ENCODE measurements around the gene CSNK1G1.
"Not testable (repeated sequence)": the region's sequence is repeated elsewhere in the genome, so short reads cannot be mapped to it uniquely, and the experiment has no call there.

The CSNK1G1 gene

DNA sequence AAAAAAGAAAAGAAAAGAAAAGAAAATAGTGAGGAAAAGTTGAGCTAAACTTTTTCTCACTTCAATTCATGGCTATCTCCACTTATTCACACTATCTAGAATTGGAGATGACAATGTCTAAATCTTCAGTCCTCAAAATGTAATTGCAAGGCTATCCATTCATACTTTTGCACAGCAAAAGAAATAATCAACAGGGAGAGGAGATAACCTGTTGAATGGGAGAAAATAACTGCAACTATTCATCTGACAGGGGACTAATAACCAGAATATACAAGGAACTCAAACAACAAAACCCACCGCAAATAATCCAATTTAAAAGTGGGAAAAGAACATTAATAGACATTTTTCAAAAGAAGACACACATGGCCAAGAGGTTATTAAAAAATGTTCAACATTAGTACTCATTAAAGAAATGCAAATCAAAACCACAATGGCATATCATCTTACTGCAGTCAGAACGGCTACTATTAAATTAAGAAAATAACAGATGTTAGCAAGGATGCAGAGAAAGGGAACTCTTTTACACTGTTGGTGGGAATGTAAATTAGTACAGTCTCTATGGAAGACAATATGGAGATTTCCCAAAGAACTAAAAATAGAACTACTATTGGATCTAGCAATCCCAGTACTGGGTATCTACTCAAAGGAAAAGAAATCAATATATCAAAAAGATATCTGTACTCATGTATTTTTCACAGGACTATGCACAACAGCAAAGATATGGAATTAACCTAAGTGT, 119.6 kb downstream of the CSNK1G1 start:
- no peak for DNase-seq

DNA sequence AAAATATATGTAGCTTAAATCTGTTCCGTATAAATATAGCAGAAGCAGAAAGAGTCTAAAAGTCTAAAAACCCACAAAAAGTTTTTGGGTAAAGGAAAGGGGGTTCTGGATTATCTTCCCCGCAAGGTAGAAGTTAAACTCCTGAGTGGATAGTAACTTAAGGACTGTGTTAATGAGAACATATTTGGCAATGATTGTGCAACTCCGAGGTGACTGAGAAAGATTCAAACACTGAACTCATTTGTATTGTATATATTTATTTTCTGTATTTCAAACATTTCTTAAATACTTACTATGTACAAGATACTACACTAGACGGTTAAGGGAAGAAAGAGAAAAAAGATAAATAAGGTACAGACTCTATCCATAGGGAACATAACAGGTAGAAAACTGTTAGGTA, 120.4 kb downstream of the CSNK1G1 start:
- no peak for DNase-seq

DNA sequence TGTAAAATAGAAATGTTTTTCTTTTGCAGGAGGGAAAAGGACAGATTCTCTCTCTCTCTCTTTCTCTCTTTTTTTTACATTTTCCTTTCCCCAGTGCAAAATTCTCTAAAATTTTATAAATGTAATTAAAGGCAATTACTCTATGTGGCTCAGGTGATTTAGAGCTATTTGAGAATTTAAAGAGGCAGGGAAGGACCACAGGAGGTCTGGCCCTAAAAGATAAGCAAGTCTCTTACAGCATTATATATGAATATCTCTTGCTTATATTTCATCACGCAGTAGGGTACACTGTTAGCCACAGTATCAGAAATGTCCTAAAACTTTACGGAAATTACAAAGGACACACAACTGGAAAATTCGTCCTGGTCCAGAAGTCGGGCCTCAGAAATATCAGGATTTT, 122.7 kb downstream of the CSNK1G1 start:
- no peak for DNase-seq

GRCh38 chr15:64232400-64232799, 123.6 kb downstream of the CSNK1G1 start:
- no peak for DNase-seq

DNA sequence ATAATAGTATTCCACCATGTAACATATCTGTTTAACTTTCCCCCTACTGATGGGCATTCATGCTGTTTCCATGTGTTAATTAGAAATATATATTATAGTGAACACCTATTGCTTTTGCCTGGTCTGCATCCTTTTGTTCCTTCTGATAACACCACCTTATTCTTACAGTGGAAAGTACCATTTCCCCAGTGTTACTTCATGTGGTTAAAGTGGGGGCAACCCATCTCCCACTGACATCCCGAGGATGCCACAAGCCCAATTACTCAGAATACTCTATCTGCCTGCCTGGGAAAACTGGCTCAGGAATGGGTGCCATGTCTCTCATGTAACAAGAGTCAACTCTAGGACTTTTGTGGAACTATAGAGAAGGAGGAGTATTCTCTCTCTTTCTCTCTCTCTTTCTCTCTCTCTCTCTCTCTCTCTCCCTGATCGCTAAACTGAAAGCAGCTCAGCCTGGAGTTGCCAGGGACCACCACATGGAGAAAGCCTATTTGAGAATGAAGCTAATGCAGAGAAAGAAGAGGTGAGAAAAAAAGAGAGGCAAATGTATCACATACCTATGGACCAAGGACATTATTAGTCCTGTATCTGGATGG, 126.7 kb downstream of the CSNK1G1 start:
- no peak for DNase-seq

GRCh38 chr15:64225804-64226203, 130.2 kb downstream of the CSNK1G1 start:
- DNase-seq, result no peak

DNA sequence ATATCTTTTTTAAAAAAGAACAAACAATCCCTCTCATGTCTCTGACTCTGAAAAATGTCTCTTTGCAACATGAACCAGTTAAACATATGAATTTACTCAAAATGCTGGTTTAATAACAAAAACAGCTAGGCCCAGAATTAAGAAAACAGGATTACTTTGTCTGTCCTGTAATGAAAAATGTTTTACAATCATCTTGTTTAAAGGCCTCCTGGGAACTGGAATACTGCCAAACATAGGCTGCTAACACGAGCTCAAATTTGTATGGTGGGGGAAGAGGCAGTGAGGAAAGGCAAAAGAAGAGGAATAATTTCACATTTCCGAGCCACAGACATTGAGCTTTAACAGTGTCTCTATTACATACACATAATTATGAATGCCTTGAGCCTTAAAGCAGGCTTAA, 131.5 kb downstream of the CSNK1G1 start:
- DNase-seq, result no peak

- no peak for DNase-seq
Measured at GRCh38 chr15:64223882-64224281, 132.1 kb downstream of the CSNK1G1 start.

DNA sequence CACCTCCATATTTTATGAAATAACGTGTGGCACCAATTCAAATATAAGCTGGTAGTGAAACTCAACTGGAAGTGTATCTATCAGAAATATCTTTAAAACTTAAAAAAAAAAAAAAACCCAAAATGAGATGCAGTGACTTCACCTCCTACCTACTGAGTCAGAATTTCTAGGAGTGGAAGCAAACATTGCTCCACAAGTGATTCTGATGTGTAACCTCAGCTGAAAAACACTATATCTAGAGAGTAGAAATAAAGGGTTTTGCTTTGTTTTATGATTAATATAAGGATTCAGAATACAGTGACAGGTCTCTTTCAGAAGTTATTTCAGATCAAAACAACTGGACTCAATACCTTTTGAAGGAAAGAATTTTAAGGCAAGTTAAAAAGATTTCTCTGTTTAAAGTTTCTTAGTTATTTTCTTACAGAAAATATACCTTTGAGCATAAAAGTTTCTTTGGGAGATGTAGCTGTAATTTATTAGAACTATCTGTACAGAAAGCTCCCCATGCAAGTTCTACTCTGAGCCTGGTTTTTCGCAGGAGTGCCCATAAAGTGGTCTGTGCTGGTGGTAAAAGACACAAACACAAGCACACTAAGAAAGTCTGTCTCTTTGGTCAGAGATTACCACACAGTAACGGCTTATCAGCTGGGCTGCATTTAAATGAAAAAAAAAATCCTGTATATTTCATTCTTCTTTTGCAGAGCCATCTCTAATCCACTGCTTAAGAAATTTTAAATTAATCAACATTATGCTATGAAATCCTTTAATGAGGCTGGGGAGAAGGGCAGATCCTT, 133.2 kb downstream of the CSNK1G1 start:
- peak in 1 of 5 experiments; percentile 53 for DNase-seq

DNA sequence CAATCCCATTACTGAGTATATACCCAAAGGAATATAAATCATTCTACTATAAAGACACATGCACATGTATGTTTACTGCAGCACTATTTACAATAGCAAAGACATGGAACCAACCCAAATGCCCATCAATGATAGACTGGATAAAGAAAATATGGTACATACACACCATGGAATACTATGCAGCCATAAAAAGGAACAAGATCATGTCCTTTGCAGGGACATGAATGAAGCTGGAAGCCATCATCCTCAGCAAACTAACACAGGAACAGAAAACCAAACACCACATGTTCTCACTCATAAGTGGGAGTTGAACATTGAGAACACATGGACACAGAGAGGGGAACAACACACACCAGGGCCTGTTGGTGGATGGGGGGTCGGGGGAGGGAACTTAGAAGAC, 134.1 kb downstream of the CSNK1G1 start:
- DNase-seq, result not testable (repeated sequence)

GRCh38 chr15:64217429-64217750, 138.6 kb downstream of the CSNK1G1 start:
- DNase-seq, result not testable (repeated sequence)

GRCh38 chr15:64216730-64217428, 139.1 kb downstream of the CSNK1G1 start:
- no peak for DNase-seq

DNA sequence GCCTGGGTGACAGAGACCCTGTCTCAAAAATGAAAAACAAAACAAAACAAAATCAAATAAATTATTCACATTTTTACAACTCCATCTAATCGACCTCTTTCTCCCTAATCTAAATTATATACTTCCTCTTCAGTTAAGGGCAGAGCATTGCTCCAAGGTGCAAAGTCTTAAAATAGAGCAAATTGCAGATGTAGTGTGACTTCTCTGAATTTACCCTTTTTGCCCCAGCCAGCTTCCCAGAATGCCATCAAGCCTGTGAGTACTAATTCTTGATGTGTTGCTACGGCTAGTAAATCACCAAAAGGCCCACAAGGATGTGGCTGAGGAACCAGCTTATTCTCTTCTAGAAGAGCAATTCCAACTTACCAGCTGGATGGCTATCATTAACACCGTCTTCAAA, 139.8 kb downstream of the CSNK1G1 start:
- DNase-seq, result no peak

DNA sequence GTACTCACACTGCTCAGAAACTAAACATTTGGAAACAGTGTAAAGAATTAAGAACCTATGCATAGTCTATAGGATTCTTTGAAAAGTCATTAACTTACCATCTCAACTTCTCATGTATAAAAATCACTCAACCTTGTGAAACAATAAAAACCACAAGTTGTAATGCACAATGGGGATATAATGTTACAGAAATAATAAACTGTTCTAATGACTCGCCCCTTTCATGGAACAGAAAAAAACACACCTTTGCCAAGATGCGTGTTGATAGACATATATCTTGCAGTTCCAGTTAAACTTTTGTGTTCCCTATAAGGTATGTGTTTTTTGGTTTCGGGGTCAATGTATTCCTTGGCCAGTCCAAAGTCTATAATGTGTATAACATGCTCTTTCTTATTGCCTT, 142.3 kb downstream of the CSNK1G1 start:
- no peak for DNase-seq

GRCh38 chr15:64211696-64212095, 144.3 kb downstream of the CSNK1G1 start:
- DNase-seq, result peak in 1 of 5 experiments; percentile 69

GRCh38 chr15:64210371-64210770, 145.6 kb downstream of the CSNK1G1 start:
- DNase-seq, result no peak

- peak in 1 of 5 experiments; percentile 62 for DNase-seq
Measured at GRCh38 chr15:64209680-64210334, 146.2 kb downstream of the CSNK1G1 start.

DNA sequence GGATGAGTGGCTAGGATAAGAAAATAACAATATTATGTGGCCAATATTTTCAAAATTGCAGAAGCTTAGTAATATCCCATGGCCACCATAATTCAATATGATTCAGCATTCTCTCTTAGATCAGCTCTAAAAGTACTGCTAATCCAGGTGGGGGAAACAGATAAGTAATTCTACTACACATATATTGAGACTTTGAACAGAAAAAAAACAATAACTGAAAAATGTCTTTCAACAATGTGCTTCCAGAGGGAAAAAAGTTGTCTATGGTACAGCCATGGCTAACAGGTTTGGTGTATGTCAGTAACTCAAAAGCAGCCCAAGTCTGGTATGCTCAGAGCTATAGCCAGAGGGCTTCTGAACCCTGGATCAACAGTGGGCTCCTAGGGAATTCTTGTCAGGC, 150.8 kb downstream of the CSNK1G1 start:
- no peak for DNase-seq

DNA sequence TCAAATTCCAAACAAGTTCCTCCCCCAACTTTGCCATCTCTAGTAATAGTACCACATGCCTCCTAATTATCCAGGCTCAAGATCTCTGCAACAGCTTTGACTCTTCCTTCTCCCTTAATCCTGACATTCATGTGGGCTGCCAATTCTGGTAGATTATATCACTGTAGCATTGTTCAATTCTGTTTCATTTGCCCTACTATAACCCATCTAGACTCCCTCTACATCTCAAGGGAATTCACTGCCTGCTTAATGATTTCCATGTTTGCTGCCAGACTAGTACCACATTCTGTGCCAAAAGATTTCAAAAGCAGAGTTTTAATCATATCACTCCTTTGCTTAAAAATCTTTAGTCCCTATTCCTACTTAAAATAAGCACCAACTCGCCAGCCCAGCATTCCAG, 158.5 kb downstream of the CSNK1G1 start:
- DNase-seq, result no peak

- DNase-seq, result no peak
Measured at GRCh38 chr15:64193971-64194370, 162.0 kb downstream of the CSNK1G1 start.

DNA sequence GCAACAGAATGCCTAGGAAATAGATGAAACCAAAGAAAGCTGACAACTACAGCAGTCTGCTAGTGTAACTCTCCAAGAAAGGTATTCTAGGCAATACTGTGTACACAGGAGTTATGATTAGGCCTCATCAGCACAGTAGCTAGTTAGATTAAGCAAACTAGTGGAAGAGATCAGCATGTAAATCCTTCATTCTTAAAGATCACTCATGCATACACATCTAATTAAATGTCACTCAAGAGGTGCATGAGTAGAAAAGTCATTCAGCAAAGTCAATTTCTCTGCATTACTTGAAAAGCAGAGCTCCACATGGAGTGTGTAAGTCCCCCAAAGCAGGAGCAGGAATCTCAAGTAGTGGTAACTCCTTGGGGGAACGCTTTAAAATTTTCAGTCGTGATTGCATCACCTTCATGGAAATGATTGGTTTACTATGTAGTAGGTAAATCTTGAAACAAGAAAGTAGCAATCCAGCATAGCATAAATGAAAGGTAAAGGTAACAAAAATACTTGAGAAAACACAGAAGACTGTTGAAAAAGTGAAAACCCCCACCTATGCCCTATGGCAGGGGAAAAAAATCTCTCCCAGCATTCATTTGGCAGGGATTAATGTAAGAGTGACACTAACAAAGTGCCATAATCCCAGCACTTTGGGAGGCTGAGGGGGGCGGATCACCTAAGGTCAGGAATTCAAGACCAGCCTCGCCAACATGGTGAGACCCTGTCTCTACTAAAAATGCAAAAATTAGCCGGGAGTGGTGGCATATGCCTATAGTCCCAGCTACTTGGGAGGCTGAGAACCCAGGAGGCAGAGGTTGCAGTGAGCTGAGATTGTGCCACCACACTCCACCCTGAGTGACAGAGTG, 163.8 kb downstream of the CSNK1G1 start:
- DNase-seq, result no peak

Data from T-helper 2 cell (primary cell).